Colon (tissue), 2 donors: ENCODE measurements around the gene CRLF2.
"Not testable (repeated sequence)": the region's sequence is repeated elsewhere in the genome, so short reads cannot be mapped to it uniquely, and the experiment has no call there.

Experiments
- FAIRE-seq: peaks from 2 replicates; lab custom pipeline; 2012; peaks lifted over from hg19 to GRCh38; lab: Jason Lieb, UNC
- donor health status: control.
- donor health status: control.

The CRLF2 gene

DNA sequence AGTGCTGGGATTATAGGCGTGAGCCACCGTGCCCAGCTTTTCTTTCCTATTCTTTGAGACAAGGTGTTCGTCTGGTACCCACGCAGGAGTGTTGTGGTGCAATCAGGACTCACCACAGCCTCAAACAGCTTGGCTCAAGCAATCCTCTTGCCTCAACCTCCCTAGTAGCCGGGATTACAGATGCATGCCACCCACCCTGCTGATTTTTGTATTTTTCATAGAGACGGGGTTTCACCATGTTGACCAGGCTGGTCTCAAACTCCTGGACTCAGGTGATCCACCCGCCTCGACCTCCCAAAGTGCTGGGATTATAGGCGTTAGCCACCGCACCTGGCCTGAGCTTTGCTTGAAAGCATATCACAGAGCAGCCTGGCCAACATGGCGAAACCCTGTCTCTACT, 1.5 kb upstream of the CRLF2 start:
- FAIRE-seq = no peak

DNA sequence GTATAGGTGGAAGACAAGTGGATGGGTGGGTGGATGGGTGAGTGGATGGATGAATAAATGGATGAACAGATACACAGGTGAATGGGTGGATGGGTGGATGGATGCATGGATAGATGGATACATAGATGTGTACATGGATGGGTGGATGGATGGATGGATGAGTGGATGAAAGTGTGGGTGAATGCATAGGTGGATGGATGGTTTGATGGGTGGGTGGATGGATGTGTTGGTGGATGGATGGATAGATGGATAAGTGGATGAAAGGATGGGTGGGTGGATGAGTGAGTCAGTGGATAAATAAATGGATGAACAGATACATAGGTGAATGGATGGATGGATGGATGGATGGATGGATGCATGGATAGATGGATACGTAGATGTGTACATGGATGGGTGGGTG, 1.6 kb downstream of the CRLF2 start:
- FAIRE-seq = no peak

- no peak for FAIRE-seq
Measured at GRCh38 chrX:1207496-1208025, 4.9 kb downstream of the CRLF2 start.

DNA sequence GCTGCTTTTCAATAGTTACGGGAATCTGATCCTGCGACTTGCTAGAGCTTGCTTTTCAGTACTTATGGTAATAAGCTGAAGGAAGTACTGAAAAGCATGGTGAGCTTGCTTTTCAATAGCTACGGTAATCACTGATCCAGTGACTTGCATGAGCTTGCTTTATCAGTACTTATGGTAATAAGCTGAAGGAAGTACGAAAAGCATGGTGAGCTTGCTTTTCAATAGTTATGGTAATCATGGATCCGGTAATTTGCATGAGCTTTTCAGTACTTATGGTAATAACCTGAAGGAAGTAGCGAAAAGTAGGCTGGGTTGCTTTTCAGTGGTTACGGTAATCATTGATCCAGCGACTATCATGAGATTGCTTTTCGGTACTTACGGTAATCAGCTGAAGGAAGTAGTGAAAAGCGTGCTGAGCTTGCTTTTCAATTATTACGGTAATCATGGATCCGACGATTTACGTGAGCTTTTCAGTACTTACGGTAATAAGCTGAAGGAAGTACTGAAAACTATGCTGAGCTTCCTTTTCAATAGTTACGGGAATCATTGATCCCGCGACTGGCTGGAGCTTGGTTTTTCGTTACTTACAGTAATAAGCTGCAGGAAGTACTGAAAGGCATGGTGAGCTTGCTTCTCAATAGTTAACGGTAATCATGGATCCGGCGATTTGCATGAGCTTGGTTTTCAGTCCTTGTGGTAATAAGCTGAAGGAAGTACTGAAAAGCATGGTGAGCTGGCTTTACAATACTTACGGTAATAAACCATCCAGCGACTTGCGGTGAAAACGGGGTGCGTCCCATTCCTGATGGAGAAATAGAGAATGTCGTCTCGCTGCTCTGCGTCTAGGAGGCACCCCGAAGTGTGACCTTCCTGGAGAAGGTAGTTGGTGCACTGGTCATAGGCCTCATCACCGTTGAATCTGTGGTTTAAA, 6.5 kb downstream of the CRLF2 start:
- no peak for FAIRE-seq

DNA sequence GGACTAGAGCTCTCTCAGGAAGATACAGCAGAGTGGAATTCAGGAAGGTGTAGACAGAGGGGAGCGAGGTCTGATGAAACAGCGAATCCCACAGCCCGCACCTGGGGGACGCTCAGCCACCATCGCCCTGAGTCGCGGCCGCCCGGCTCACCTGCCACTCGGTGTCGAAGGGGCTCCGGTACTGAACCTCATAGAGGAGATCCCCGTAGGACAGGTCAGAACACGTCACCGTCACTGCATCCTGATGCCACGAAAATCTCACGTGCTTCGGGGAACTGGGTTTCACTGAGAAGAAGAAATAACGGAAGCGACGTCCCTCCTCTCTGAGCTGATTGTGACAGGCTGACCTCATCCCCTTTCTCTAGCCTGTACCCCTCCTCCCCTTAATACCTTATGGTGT, 10.2 kb downstream of the CRLF2 start:
- FAIRE-seq = no peak

- no peak for FAIRE-seq
Measured at GRCh38 chrX:1196436-1196835, 16.0 kb downstream of the CRLF2 start.

GRCh38 chrX:1192196-1192595, 20.3 kb downstream of the CRLF2 start:
- not testable (repeated sequence) for FAIRE-seq

DNA sequence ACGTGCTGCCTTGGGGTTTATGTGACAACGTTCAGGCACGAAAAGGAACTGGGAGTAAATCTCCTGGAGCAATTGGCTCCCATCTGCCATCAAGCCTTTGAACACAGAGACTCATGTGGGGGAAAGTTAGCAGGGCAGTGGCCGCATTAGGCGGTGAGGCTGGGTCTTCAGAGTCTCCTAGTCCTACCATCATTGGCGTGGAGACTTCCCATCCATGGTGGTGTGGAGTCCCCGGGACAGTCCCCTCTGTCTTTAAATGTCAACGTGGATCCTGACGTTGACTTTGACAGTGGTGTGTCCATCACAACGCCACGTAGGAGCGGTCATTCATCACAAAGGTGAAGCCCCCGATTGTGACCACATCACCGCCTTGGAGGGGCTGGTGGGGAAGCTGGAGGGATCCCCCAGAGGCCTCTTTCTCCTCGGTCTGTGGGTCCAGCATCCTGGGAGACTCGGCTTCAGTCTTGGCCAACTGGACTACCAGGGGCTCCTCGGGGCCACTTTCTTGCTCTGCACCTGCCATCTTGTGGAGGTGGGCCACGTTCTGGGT, 21.8 kb downstream of the CRLF2 start:
- no peak for FAIRE-seq

DNA sequence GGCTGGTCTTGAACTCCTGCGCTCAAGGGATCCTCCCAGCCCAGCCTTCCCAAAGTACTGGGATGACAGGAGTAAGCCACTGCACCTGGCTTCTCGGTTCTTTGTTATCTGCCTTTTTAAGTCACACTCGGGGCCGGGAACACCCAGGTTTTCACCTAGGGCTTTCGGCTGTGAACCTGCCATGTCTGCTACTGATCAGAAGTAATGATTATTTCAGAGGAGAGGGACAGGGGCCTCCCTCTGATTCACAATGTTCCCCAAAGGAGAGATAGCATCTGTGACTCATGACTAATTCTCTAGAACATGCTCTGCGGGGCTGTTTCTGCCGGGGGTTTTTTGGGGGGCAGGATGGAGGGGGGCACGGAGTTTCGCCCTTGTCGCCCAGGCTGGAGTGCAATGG, 26.9 kb downstream of the CRLF2 start:
- no peak for FAIRE-seq

DNA sequence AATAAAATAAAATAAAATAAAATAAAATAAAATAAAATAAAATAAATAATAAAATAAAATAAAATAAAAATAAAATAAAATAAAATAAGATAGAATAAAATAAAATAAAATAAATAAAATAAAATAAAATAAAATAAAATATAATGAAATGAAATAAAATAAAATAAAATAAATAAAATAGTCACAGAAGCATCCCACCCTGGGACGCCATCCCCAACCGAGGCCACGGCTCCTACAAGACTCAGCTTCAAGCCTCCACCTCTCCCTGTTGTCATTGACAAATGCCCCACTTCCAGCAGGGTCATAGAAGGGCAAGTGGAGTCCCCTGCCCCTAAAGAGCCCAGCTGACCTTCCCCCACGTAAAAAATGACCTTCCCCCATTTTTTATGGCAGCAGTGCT, 30.2 kb downstream of the CRLF2 start:
- FAIRE-seq = no peak

DNA sequence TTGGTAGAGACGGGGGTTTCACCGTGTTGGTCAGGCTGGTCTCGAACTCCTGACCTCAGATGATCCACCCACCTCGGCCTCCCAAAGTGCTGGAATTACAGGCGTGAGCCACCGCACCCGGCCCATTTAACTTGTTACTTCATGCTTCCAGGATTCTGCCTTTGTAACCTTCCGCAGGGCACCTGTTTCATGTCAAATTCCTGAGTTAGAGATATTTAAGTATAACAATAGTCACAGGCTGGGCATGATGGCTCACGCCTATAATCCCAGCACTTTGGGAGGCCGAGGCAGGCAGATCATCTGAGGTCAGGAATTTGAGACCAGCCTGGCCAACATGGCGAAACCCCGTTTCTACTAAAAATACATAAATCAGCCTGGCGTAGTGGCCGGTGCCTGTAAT, 30.8 kb downstream of the CRLF2 start:
- not testable (repeated sequence) for FAIRE-seq

DNA sequence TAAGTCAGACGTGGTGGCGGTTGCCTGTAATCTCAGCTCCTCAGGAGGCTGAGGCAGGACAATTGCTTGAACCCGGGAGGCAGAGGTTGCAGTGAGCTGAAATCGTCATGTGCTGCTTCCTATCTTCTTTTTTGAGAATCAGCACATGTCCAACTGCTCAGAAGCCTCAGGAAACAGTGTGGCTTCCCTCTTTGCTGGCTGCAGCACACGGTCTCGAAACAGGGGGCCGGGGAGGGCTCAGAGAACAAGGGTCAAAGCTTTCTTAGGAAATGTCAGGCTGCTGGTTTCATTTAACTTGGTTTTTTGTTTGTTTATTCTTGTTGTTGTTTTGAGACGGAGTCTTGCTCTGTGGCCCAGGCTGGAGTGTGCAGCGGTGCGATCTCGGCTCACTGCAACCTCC, 31.3 kb downstream of the CRLF2 start:
- FAIRE-seq = no peak

- FAIRE-seq = no peak
Measured at GRCh38 chrX:1178580-1179057, 33.8 kb downstream of the CRLF2 start.

DNA sequence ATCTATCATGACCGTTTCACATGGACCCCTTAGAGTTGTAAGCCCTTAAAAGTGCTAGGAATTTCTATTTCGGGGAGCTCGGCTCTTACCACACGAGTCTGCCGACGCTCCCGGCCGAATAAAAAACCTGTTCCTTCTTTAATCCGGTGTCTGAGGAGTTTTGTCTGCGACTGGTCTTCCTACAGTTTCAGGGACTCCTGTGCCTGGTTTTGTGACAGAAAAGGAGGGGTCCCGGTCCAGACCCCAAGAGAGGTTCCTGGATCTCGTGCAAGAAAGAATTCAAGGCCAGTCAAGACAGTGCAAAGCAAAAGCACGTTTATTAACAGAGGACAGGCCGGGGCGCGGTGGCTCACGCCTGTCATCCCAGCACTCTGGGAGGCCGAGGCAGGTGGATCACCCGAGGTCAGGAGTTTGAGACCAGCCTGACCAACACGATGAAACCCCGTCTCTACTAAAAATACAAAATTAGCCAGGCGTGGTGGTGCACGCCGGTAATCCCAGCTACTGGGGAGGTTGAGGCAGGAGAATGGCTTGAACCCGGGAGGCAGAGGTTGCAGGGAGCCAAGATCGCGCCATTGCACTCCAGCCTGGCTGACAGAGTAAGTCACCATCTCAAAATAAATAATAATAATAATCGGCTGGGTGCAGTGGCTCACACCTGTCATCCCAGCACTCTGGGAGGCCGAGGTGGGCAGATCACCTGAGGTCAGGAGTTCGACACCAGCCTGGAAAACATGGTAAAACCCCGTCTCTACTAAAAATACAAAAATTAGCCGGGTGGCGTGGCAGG, 35.7 kb downstream of the CRLF2 start:
- not testable (repeated sequence) for FAIRE-seq

DNA sequence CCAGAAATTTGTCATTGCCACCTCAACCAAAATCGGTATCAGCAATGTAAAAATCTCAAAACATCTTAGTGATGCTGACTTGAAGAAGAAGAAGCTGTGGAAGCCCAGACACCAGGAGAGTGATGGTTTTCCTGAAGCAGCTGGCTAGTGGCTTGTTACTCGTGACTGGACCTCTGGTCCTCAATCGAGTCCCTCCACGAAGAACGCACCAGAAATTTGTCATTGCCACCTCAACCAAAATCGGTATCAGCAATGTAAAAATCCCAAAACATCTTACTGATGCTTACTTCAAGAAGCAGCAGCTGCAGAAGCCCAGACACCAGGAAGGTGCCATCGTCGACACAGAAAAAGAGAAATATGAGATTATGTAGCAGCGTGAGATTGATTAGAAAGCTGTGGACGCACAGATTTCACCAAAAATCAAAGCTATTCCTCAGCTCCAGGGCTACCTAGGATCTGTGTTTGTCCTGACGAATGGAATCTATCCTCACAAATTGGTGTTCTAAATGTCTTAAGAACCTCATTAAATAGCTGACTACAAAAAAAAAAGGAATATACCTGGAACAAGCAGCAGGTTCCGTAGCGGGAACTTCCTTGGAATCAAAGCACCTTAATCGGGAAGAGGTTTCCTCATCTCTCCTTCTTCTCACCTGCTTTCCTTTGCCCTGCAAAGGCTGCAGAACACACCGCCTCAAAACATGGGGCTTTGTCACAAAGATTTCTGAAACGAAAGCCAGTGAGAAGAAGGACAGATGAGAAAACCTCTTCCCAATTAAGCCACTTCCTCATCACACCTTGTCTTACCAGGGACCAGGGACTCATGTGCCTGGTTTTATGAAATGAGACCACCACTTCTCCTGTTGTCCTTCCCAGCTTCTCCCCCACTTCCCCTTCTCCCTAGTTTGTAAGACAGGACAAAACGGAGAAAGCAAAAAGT, 37.6 kb downstream of the CRLF2 start:
- not testable (repeated sequence) for FAIRE-seq

GRCh38 chrX:1173435-1173834, 39.0 kb downstream of the CRLF2 start:
- FAIRE-seq = not testable (repeated sequence)

DNA sequence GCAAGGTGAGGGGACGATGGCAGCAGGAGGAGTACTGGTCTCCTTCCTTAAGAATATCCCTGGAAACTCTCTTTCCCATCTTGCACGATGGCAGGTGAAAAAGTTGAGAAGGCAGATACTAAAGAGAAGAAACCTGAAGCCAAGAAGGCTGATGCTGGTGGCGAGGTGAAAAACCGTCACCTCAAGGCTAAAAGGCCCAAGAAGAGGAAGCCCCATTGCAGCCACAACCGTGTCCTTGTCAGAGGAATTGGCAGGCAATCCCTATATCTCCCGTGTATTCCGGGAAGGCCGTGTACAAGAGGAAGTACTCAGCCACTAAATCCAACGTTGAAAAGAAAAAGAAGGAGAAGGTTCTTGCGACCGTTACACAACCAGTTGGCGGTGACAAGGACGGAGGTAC, 40.0 kb downstream of the CRLF2 start:
- no peak for FAIRE-seq

GRCh38 chrX:1171915-1172314, 40.5 kb downstream of the CRLF2 start:
- FAIRE-seq = not testable (repeated sequence)

GRCh38 chrX:1170243-1170642, 42.2 kb downstream of the CRLF2 start:
- FAIRE-seq = no peak

GRCh38 chrX:1169189-1169588, 43.3 kb downstream of the CRLF2 start:
- FAIRE-seq = no peak

- no peak for FAIRE-seq
Measured at GRCh38 chrX:1167918-1168481, 44.4 kb downstream of the CRLF2 start.
